ENCODE results near the gene ENTREP3.
"Not testable (repeated sequence)": the region's sequence is repeated elsewhere in the genome, so short reads cannot be mapped to it uniquely, and the experiment has no call there.

ENTREP3 gene

GRCh38 chr1:155250246-155250632 is 5.0 kb downstream of the ENTREP3 start:
- no peak for DNase-seq

DNA sequence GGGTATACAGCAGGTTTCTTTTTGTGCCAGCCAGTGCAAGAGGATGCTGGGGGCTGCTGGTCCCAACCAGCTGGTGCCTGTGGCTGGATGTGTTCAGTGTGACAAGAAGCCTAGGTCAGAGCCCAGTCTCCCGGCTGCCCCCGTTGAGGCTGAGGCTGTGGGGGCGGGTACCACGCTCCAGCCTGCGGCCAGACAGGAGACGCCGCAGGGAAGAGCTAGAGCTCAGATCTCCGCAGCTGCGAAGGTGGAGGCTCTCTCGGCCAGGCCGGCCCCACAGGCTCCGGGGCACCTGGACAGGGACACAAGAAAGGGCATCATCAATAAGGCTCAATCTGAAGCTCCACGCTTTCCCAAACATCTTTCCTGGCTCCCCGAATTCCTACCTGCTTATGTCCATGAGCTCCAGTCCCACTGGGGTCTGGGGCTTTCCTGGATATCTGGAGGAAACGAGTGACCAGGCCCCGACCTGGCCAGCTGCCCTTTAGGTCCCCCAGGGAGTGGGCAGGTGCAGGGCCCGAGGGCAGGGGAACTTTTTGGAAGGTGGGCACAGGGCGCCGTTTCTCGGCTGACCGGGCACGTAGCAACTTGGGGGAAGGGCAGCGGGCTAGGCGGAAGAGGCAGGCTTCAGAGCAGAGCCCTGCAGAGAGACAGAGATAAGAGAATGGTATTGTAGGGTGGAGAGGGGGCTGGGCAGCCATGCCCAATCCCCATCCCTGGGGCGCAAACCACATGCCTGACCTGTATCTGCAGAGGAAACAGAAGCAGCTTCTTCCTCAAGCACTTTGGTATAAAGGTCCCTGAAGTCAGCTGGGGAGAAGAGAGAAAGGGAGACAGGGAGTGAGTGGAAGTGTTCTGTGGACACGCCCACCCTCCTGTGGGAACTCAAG is 7.4 kb downstream of the ENTREP3 start:
- no peak for DNase-seq

- not testable (repeated sequence) for DNase-seq
Measured at GRCh38 chr1:155246796-155247195, 8.5 kb downstream of the ENTREP3 start.

DNA sequence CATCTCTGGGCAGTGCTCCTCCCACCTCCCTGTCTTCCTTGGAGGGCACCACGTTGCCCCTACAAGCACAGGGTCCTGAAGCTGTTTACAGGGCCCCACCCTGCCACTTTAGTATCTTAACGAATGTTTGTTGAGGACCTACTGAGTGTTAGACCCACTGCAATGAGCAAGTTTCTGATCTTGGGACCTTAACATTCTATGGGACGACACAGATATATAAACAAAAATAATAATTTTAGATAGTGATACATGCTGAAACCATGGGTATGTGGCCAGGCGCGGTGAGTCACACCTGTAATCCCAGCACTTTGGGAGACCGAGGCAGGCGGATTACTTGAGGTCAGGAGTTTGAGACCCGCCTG is 10.1 kb downstream of the ENTREP3 start:
- DNase-seq = no peak

- DNase-seq = peak; percentile 92
Measured at GRCh38 chr1:155244368-155245162, 10.7 kb downstream of the ENTREP3 start.

DNA sequence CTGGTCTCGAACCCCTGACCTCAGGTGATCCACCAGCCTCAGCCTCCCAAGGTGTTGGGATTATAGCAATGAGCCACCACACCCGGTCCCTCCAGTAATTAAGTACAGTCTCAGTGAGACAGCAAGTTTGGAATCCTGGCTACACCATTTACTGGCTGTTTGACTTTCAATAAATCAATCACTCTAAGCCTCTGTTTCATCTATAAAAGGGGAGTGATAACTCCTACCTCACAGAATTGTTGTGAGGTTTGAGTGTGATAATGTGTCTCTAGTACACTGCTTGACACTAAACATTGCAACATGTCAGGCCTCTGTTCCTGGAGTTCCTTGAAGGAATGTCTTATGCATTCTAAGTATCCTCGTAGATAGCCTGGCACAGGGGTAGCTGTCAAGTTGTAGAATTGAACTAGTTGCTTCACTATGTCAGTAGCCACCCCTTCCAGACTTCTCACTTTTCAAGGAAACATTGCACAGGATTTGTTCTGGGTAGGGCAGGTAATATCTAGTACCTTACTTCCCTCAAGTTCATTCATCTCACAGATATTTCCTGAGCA is 12.4 kb downstream of the ENTREP3 start:
- no peak for DNase-seq

GRCh38 chr1:155241841-155242264 is 13.4 kb downstream of the ENTREP3 start:
- DNase-seq = no peak

DNA sequence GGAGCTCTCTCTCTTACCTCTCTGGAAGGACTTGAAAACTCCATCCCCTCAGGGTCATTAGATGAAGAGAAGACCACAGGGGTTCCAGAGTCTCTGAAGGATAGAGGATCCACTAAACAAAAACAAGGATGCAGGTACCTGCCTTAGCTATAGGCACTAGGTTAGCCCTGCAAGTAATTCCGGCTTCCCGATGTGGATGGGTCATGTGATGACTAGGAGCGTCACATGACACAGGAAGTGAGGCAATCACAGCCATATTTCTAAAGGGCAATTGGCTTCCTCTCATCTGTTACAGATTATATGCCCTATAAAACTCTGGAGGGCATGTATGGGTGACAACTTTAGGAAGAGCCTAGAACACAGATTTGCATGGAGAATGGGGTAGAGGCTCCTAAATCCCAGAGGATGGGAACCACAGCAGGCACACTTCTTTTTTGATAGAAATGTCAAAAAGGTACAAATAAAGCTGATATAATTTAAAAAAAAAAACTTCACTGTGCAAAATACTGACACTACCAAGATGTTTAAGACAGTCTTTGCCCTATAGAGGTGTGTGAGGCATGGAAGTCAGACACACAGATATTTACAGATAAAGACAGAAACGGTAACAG is 14.1 kb downstream of the ENTREP3 start:
- DNase-seq = peak; percentile 47

GRCh38 chr1:155236451-155236850 is 18.8 kb downstream of the ENTREP3 start:
- DNase-seq = no peak

GRCh38 chr1:155235375-155235774 is 19.9 kb downstream of the ENTREP3 start:
- DNase-seq = not testable (repeated sequence)

DNA sequence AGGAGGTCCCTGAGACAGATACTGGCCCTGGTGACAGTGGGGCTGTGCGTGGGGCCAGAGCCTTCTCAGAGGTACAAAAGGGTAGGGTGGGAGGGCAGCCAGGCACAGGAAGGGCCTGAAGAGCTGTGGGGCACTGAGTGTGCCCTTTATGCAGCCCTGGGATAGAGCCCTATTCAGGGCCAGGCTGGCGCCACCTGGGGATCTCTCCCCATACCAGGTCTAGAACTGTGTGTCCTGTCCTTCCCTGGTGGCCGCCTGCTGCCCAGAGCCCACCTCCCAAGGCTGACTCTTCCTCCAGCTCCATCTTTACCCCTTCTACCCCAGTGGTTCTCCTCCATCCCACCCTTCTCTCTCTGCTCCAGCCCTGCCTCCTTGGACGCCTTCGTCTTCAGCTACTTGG is 21.8 kb downstream of the ENTREP3 start:
- DNase-seq = not testable (repeated sequence)

DNA sequence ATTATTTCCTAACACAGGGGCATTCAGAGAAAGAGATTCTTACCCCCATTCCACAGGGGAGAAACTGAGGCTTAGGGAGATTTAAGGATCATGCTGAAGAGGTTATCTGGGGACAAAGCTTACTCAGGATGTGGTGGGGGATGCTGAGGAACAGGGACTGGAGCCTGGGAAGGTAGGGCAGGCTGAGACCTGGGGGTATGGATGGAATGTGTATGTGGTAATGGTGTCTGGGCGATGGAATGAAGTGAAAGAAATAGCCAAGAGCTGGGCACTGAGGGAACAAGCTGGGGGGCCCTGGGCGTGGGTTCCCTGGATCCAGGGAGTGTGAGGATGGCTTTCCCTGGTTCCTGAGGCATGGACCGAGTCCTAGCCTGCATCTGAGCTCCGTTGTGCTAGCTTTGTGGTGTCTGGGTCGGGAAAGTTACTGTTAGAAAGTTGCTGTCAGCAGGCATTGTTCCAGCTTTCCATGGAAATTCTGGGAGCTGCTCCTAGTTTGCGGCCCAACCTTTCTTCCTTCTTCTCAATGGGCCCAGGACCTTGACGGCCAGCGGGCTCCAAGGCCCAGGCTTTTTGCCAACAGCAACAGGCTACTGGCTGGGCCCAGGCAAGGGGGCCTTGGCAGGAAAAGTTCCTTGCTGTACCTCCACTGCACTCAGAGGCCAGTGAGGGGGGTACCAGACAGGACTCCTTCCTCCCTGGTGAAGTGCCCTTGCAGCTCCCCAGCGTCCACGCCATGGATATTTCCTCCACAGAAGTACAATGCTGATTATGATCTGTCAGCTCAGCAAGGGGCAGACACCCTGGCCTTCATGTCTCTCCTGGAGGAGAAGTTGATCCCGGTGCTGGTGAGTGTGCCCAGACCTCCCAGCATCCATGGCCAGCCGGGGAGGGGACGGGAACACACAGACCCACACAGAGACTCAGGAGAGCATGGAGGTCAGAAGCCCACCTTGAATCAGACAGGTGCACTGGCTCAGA is 23.0 kb downstream of the ENTREP3 start:
- not testable (repeated sequence) for DNase-seq

- DNase-seq = not testable (repeated sequence)
Measured at GRCh38 chr1:155231302-155231701, 24.0 kb downstream of the ENTREP3 start.

- DNase-seq = no peak
Measured at GRCh38 chr1:155228096-155228427, 27.2 kb downstream of the ENTREP3 start.

DNA sequence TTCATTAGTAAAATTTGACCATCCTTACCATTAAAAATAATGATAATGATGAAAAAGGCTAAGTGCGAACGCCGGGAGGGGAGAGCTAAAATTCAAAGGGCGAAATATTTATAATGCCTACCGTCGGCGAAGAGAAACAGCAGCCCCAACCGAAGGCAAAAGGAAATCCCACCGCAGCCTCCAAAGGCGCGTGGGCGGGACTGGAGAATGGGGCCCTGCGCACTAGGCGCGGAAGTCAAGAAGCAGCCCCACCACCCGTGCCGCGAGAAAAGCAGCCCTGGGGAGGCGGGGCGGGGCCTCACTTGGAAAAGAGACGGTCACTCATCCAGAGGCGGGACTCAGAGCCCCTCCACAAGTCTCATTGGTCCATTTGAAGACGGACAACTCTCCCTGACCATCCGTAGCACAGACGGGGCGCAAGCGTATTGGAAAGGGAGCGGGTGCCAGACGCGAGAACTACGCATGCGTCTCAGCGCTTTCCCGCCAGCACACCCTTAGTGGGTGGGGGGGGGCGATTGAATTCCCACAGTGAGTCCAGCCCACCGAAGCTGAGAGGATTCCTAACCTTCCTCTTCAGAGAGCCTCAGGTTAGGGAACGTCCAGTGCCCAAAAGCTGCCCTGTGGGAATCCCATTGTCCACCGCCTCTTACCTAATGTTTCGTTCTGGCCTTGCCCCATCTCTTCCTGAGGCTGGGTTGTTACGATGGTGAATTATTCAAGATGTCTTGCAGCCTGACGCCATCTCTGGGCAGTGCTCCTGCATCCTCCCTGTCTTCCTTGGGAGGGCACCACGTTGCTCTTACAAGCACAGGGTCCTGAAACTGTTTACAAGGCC is 27.8 kb downstream of the ENTREP3 start:
- DNase-seq = peak; percentile 94

- no peak for DNase-seq
Measured at GRCh38 chr1:155226910-155227260, 28.4 kb downstream of the ENTREP3 start.

GRCh38 chr1:155226188-155226909 is 28.9 kb downstream of the ENTREP3 start:
- DNase-seq = peak; percentile 34

DNA sequence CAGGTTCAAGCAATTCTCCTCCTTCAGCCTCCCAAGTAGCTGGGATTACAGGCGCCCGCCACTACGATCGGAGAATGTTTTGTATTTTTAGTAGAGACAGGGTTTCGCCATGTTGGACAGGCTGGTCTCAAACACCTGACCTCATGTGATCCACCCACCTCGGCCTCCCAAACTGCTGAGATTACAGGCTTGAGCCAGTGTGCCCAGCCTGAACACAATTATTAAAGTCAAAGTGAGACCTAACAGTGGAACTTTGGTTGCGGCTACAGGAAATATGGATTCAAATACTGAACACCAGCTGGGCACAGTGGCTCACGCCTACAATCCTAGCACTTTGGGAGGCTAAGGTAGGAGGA is 29.9 kb downstream of the ENTREP3 start:
- not testable (repeated sequence) for DNase-seq

DNA sequence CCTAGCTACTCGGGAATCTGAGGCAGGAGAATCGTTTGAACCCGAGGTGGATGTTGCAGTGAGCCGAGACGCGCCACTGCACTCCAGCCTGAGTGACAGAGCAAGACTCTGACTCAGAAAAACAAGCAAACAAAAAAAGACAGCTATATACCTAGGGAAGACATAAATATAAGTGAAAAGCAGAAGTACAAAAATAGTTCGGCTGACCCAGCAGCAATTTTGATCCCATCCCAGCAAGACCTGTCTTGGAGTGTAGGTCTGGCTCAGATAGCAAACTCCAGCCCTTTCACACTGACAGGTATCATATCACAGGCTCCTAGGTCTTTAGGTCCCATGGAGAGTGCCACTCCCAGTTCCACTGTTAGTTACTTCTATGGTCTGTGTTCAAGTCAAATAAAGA is 32.2 kb downstream of the ENTREP3 start:
- no peak for DNase-seq

GRCh38 chr1:155220211-155220965 is 34.9 kb downstream of the ENTREP3 start:
- not testable (repeated sequence) for DNase-seq
